ENCODE data around the gene ATXN7L1. TPM values are rescaled to one million over a fixed set of nuclear protein-coding genes. Genes with fewer than 3 reads are reported as not detected.

The ATXN7L1 gene
- total RNA-seq, 1 experiment from 2014 or later, result 24.3 TPM

DNA sequence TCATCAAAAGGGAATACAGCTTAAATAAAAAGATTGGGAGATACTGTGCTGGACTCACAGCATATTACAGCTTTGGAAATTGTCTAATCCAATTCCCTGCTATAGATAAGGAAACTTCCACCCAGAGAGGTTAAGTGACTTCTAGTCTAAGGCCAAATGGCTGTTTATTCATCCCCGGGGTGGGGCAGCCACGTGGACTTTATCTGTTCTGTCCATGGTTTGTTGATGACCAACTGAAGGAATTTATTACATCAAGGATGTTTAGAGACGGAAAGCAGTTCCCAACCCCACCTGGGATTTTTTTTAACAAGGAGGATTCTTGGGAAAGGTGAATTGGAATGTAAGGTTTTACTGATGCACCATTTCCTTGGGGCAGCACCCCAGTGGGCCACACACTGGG is 88.6 kb downstream of the ATXN7L1 start:
- no peaks in the 10 kb centered on the region; a peak in 1 of 5 replicates for H3K9me3 Mint-ChIP-seq
- Histone ChIP-seq H2BK20ac (ENCODE audit: low read depth, low read length, poor library complexity, severe bottlenecking) (no peak overlapping the region), H4K91ac (ENCODE audit: insufficient read length, low read depth, low read length) (no peak overlapping the region), H3T11ph (ENCODE audit: low read length) (no peak overlapping the region), H3K18ac (ENCODE audit: insufficient read length, low read depth, low read length) (no peak overlapping the region), H2BK5ac (ENCODE audit: insufficient read length, low read length) (no peak overlapping the region), H3K14ac (ENCODE audit: insufficient read depth, low read length) (no peak overlapping the region), H4K8ac (replicated peaks; ENCODE audit: insufficient read length, low read depth, low read length) (no peak overlapping the region), H3K56ac (ENCODE audit: insufficient read length, low read depth, low read length) (no peak overlapping the region), H3K4ac (ENCODE audit: low read depth, low read length) (no peak overlapping the region), H3K9ac (ENCODE audit: extremely low read depth, insufficient read length, low read length) (no peak overlapping the region), H2BK12ac (ENCODE audit: insufficient read length, low read depth, low read length) (no peak overlapping the region), H3K23ac (ENCODE audit: insufficient read length, low read depth, low read length) (no peak overlapping the region), H3K79me2 (ENCODE audit: insufficient read depth, low read length) (no peaks in the 10 kb centered on the region), H2BK120ac (ENCODE audit: low read depth, low read length, poor library complexity, severe bottlenecking) (no peak overlapping the region), H3K27ac (ENCODE audit: insufficient read length, low read depth, low read length) (no peak overlapping the region), H4K20me1 (ENCODE audit: control insufficient read depth, insufficient read depth, insufficient read length) (no peaks in the 10 kb centered on the region), H3K4me1 (ENCODE audit: insufficient read depth, low read length) (no peaks in the 10 kb centered on the region), H2BK15ac (ENCODE audit: low read depth, low read length) (no peak overlapping the region), H2AFZ (ENCODE audit: low read length) (no peak overlapping the region), H3K79me1 (ENCODE audit: insufficient read depth, low read depth, low read length, poor library complexity, severe bottlenecking) (no peaks in the 10 kb centered on the region), H2AK5ac (ENCODE audit: insufficient read length, low read length) (no peak overlapping the region), H3K4me2 (ENCODE audit: insufficient read depth, insufficient read length, low read length) (no peak overlapping the region), H3K23me2 (ENCODE audit: insufficient read length, low read depth, low read length, poor library complexity, severe bottlenecking) (no peaks in the 10 kb centered on the region), H3K9me3 (ENCODE audit: control insufficient read depth, low read depth, low read length) (no peaks in the 10 kb centered on the region), H3K27me3 (ENCODE audit: insufficient read depth, low read length) (no peaks in the 10 kb centered on the region), H4K5ac (ENCODE audit: insufficient read length, low read depth, low read length) (no peak overlapping the region)
- no peak overlapping the region for H3K27ac Mint-ChIP-seq
- no peaks in the 10 kb centered on the region for H3K27me3 Mint-ChIP-seq (ENCODE audit: low read depth)
- peaks cover 20 to 25% of the 10 kb centered on the region in 2 experiments for H3K4me1 Mint-ChIP-seq
- DNase-seq, result no peak
- H3K4me3 Mint-ChIP-seq, result no peak overlapping the region
- WGBS (ENCODE audit: extremely low coverage, insufficient read length, low lambda C conversion rate), result no CpG with 5 or more reads among the region's 3 CpGs
- TF ChIP-seq, protein P1, sequence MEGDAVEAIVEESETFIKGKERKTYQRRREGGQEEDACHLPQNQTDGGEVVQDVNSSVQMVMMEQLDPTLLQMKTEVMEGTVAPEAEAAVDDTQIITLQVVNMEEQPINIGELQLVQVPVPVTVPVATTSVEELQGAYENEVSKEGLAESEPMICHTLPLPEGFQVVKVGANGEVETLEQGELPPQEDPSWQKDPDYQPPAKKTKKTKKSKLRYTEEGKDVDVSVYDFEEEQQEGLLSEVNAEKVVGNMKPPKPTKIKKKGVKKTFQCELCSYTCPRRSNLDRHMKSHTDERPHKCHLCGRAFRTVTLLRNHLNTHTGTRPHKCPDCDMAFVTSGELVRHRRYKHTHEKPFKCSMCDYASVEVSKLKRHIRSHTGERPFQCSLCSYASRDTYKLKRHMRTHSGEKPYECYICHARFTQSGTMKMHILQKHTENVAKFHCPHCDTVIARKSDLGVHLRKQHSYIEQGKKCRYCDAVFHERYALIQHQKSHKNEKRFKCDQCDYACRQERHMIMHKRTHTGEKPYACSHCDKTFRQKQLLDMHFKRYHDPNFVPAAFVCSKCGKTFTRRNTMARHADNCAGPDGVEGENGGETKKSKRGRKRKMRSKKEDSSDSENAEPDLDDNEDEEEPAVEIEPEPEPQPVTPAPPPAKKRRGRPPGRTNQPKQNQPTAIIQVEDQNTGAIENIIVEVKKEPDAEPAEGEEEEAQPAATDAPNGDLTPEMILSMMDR (conservative IDR thresholded peaks at IDR 0.05), result no peak
- peaks cover 0 to 5% (median 4%) of the 10 kb centered on the region in 3 experiments; a peak in 5 of 7 replicates for H3K36me3 Mint-ChIP-seq (ENCODE audit: insufficient read depth in 1 of 3, low read depth in 3 of 3)
